NB4 (cell line): ENCODE results near the gene TMEM50B.

Experiments used
- CTCF ChIP-seq: IDR thresholded peaks from one replicate; pipeline ENCODE4 v1.5.1; 2012; ENCODE audit warnings: low read depth, low read length
- POLR2A ChIP-seq: IDR thresholded peaks from 2 replicates; pipeline ENCODE4 v1.6.1; 2011; ENCODE audit warnings: mild to moderate bottlenecking; ENCODE audit not compliant: insufficient read length; ENCODE audit errors: extremely low read depth
- TF ChIP-seq, protein P1 (sequence below): IDR thresholded peaks from 2 replicates; pipeline ENCODE4 v1.6.1; 2011; ENCODE audit warnings: low read depth, low read length

DNA sequence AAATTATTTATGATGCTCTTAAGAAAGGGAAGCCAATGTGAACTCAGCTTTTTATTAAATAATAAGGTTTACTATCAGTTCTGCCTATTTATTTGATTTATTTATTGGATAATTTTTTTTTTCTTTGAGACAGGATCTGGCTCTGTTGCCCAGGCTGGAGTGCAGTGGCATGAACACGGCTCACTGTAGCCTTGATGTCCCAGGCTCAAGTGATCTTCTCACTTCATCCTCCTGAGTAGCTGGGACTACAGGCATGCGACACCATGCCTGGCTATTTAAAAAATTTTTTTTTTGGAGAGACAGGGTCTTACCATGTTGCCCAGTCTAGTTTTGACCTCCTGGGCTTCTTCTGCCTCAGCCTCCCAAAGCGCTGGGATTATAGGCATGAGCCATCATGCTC is 32.7 kb upstream of the TMEM50B start:
- TF ChIP-seq POLR2A (no peak), CTCF (no peak)
- TF ChIP-seq, protein P1, sequence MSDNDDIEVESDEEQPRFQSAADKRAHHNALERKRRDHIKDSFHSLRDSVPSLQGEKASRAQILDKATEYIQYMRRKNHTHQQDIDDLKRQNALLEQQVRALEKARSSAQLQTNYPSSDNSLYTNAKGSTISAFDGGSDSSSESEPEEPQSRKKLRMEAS: no peak
